Thyroid gland (tissue), 4 donors: ENCODE results near the gene OR10D3. TPM values are rescaled to one million over a fixed set of nuclear protein-coding genes. Genes with fewer than 3 reads are reported as not detected.
"Not testable (repeated sequence)": the region's sequence is repeated elsewhere in the genome, so short reads cannot be mapped to it uniquely, and the experiment has no call there.

ENCODE experiments used
- DNase-seq, 2 donors: peaks; one replicate each; pipeline ENCODE4 v3.0.0-alpha.2; 2019
- H3K27ac ChIP-seq, 3 donors: fragments of 200-600 bp; sonication (generic); 1 replicate in 2 of 3; 2 replicates in 1 of 3; pipeline ENCODE4 v1.5.1; 2016 to 2019; ENCODE audit warnings: mild to moderate bottlenecking in 1 of 3, moderate library complexity in 1 of 3
- H3K27me3 ChIP-seq: fragments of 200-600 bp; sonication (generic); one replicate; pipeline ENCODE4 v1.5.1; 2019
- H3K36me3 ChIP-seq, 2 donors: fragments of 200-600 bp; sonication (generic); one replicate each; pipeline ENCODE4 v1.5.1; 2016 to 2019
- H3K4me1 ChIP-seq, 2 donors: fragments of 200-600 bp; sonication (generic); one replicate each; pipeline ENCODE4 v1.5.1; 2017 to 2019
- H3K4me3 ChIP-seq, 3 donors: fragments of 200-600 bp; sonication (generic); replicated peaks in 1 of 3; 1 replicate in 2 of 3; 2 replicates in 1 of 3; pipeline ENCODE4 v1.5.1; 2016; ENCODE audit warnings: mild to moderate bottlenecking in 1 of 3
- H3K9me3 ChIP-seq: fragments of 200-600 bp; sonication (generic); one replicate; pipeline ENCODE4 v1.5.1; 2017
- POLR2A ChIP-seq, 2 donors: fragments of 450-650 bp; IDR thresholded peaks; one replicate each; pipeline ENCODE4 v1.6.1; 2017; ENCODE audit warnings: antibody characterized with exemption in 2 of 2, mild to moderate bottlenecking in 2 of 2, moderate library complexity in 1 of 2
- WGBS, 2 donors: methylation state at CpG; one replicate each; pipeline ENCODE4 v1.1.5; 2017; 5-methylcytosine and 5-hydroxymethylcytosine counted together
- intact Hi-C: fragments of 100-400 bp; cut with DNase I; formaldehyde crosslinking; loops from one replicate; pipeline ENCODE4 v1.15.1; 2023
- total RNA-seq, 4 donors: library from RNA; depleted of rRNA; stranded (reverse); fragments of >200 nt; gene quantifications; one replicate each; pipeline ENCODE4 v1.2.3, GENCODE V29; 2016
- TF ChIP-seq, protein P1 (sequence below), 6 experiments: fragments of 200-600 bp in 3 of 6; fragments of 450-650 bp in 3 of 6; sonication (generic) in 3 of 6; IDR thresholded peaks; one replicate each; pipeline ENCODE4 v1.5.1; 2016 to 2019; ENCODE audit warnings: antibody characterized with exemption in 6 of 6, mild to moderate bottlenecking in 2 of 6, inconsistent platforms in 1 of 6, moderate library complexity in 1 of 6

The OR10D3 gene
- total RNA-seq, 4 donors from 2014 or later = not detected

DNA sequence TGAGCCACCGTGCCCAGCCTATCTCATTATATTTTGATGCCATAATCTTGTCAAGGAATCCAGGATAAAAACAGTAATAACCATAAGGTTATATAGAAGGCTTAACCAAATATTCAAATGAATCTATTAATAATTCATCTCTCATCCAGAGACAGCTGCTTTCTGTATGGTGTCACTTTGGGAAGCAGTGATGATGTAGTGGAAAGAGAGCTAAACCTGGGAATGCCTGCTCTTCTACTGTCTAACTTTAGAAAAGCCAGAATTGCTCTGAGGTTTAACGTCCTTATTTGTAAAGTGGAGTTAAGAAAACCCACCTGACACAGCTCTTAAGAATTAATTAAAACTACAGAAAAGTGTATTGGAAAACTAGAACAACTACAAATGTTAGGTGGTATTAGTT is 29.3 kb upstream of the OR10D3 start:
- TF ChIP-seq, protein P1, sequence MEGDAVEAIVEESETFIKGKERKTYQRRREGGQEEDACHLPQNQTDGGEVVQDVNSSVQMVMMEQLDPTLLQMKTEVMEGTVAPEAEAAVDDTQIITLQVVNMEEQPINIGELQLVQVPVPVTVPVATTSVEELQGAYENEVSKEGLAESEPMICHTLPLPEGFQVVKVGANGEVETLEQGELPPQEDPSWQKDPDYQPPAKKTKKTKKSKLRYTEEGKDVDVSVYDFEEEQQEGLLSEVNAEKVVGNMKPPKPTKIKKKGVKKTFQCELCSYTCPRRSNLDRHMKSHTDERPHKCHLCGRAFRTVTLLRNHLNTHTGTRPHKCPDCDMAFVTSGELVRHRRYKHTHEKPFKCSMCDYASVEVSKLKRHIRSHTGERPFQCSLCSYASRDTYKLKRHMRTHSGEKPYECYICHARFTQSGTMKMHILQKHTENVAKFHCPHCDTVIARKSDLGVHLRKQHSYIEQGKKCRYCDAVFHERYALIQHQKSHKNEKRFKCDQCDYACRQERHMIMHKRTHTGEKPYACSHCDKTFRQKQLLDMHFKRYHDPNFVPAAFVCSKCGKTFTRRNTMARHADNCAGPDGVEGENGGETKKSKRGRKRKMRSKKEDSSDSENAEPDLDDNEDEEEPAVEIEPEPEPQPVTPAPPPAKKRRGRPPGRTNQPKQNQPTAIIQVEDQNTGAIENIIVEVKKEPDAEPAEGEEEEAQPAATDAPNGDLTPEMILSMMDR (IDR thresholded peaks at IDR 0.05) = no peak
- TF ChIP-seq POLR2A (IDR thresholded peaks at IDR 0.05) = no peak
- H3K27me3 ChIP-seq = no peaks in the 10 kb centered on the region
- H3K4me1 ChIP-seq = no peaks in the 10 kb centered on the region
- no peak overlapping the region for H3K4me3 ChIP-seq
- H3K9me3 ChIP-seq = no peaks in the 10 kb centered on the region
- 74 to 80% methylated on average over 2 of the region's 2 CpGs for whole genome bisulfite sequencing, 2 donors
- intact Hi-C loops = no loop called here
- H3K36me3 ChIP-seq = peaks cover 0 to 4% of the 10 kb centered on the region in 2 donors
- no peak overlapping the region for H3K27ac ChIP-seq
- no peak for DNase-seq

DNA sequence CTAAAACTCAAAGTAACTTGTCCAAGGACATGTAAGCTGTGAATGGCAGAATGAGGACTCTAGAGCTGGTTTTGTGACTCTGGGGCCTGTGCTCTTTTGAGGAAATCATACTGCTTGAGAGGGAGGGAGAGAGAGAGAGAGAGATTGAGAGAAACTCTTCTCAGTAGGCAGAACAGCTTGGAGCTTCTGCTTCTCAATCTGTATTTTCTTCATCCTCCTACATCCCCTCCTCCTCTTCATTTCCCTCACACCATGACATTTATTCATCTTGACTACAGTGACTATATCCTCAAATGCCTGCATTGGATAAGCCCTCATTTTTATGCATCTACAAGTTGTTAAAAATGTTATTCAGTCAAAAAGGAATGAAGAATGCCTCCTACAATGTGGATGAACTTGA is 23.7 kb upstream of the OR10D3 start:
- H3K27ac ChIP-seq = no peak overlapping the region
- H3K4me1 ChIP-seq = no peaks in the 10 kb centered on the region
- TF ChIP-seq, protein P1 (IDR thresholded peaks at IDR 0.05) = no peak
- no peak for TF ChIP-seq POLR2A (IDR thresholded peaks at IDR 0.05)
- H3K9me3 ChIP-seq = no peaks in the 10 kb centered on the region
- no peak overlapping the region for H3K4me3 ChIP-seq
- no peak for DNase-seq
- intact Hi-C loops = no loop called here
- no peaks in the 10 kb centered on the region for H3K27me3 ChIP-seq
- no peaks in the 10 kb centered on the region for H3K36me3 ChIP-seq

DNA sequence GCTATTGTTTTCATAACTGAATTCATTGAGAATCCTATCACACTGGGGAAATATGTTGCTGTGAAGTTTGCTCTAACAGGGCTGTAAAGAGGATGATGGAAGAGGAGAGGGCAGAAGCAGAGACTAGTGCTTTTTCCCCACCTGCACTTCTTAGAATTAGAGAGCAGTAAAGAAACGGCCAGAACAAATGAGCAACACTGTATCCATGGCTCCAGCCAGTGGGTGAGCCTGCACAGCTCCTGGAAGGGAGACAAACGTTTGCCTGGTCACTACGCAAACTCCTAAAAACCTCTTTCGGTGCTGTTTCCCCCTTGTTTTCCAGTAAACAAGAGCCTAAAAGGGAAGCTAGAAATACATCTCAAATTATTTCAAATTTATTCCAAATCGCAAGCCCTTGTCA is 22.2 kb upstream of the OR10D3 start:
- intact Hi-C loops = no loop called here
- TF ChIP-seq, protein P1 (IDR thresholded peaks at IDR 0.05) = no peak
- no peak for TF ChIP-seq POLR2A (IDR thresholded peaks at IDR 0.05)
- H3K27ac ChIP-seq = no peak overlapping the region
- H3K4me1 ChIP-seq = no peaks in the 10 kb centered on the region
- no peaks in the 10 kb centered on the region for H3K36me3 ChIP-seq
- H3K9me3 ChIP-seq = no peaks in the 10 kb centered on the region
- no peaks in the 10 kb centered on the region for H3K27me3 ChIP-seq
- DNase-seq = no peak
- 64 to 69% methylated on average over 5 of the region's 5 CpGs for WGBS, 2 donors
- H3K4me3 ChIP-seq = no peak overlapping the region

DNA sequence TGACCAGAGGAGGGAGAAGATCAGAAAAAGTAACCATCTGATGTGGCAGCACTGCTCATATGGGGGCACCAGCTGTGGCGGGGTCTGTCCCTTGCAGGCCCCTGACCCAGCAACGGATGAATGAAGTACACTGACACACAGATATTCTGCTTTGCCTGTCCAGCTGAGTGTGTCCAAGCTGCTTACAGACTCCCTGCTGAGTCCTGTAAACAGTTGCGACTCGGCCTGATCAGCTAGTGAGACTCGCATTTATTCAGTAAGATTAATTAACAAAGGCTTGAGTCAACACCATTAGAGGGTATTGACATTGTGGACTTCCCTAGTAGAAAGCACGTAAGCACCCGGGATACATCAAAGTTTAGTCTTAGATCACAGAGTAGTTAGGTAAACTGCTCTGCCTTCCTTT is 15.3 kb upstream of the OR10D3 start:
- intact Hi-C loops = no loop called here

DNA sequence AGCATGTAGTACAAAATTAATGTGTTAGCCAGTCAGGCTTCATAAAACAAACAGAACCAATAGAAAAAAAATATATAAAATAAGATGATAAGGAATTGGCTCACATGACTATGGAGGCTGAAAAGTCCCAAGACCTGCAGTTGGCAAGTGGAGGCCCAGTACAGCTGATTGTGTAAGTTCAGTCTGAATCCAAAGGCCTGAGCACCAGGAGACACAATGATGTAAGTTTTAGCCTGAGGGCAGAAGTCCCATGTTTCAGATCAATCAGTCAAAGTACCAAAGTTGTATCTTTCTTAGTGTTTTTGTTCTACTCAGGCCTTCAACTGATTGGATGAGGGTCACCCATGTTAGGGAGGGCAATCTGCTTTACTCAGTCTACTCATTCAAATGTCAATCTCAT is 14.3 kb upstream of the OR10D3 start:
- Histone ChIP-seq H3K36me3 (no peaks in the 10 kb centered on the region), H3K4me1 (no peaks in the 10 kb centered on the region), H3K27ac (no peak overlapping the region), H3K27me3 (no peaks in the 10 kb centered on the region), H3K9me3 (no peaks in the 10 kb centered on the region), H3K4me3 (no peak overlapping the region)
- DNase-seq = no peak
- intact Hi-C loops = no loop called here
- no peak for TF ChIP-seq POLR2A (IDR thresholded peaks at IDR 0.05)
- TF ChIP-seq, protein P1 (IDR thresholded peaks at IDR 0.05) = no peak

More for the DNA sequence above, 15.3 kb upstream of the OR10D3 start:
- Histone ChIP-seq H3K9me3 (no peaks in the 10 kb centered on the region), H3K4me1 (no peaks in the 10 kb centered on the region), H3K27me3 (no peaks in the 10 kb centered on the region), H3K4me3 (no peak overlapping the region), H3K36me3 (no peaks in the 10 kb centered on the region), H3K27ac (no peak overlapping the region)
- DNase-seq = no peak
- TF ChIP-seq, protein P1 (IDR thresholded peaks at IDR 0.05) = no peak
- no peak for TF ChIP-seq POLR2A (IDR thresholded peaks at IDR 0.05)
- 45 to 48% methylated on average over 7 of the region's 7 CpGs for WGBS, 2 donors

- WGBS, 2 donors = 94 to 96% methylated on average over 7 to 12 of the region's 12 CpGs
These were observed 12.8 kb upstream of the OR10D3 start for GRCh38 chr11:124170315-124170714.

More at GRCh38 chr11:124170315-124170714, 12.8 kb upstream of the OR10D3 start:
- H3K27me3 ChIP-seq, DNase-seq, H3K9me3 ChIP-seq, H3K27ac ChIP-seq, H3K4me3 ChIP-seq, intact Hi-C loops, H3K4me1 ChIP-seq, H3K36me3 ChIP-seq: not testable (repeated sequence)
